ENCODE results near the gene TRIOBP. TPM values are rescaled to one million over a fixed set of nuclear protein-coding genes. Genes with fewer than 3 reads are reported as not detected.

Gene TRIOBP
- total and polyA plus RNA-seq, 2 of the 13 experiments (the other 11 are each of a cell fraction or from before 2014, with no cell fraction given), result 6.1 to 15.4 TPM

DNA sequence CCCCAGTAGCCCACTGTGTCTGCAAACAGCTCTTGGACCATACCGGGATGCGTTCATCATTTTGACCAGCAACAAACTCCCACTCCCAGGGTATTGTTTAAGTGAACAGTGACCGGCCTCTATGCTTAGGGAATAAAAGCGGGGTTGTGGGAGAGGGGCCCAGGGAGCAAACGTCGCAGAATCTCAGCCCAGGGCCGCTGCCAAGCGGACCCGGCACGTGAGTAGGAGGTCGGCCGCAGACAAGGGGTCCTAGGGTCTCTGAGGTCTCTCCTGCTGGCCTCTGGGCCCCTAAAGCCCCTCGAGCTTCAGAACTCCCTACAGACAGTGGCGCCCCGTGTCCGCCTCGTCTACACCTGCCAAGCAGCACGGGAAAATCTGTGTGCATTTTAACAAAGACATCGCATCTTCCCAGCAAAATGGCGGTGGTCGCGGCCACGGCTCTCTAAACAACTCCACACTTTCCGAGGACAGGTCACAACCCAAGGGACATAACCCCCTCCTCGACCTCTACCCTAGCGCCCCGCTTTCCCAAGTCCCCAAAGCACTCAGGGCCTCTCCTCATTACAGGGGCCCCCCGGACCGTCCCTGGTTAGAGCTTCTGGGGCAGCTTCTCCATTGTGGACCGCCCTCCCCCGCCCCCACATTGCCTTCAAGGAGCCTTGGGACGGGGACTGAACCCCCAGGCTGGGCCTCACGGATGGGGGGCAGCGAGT lies 106.9 kb downstream of the TRIOBP start (continued):
- TF ChIP-seq CENPT (CRISPR knock-in tag; IDR thresholded peaks at IDR 0.05; ENCODE audit: low read depth), result no peak
- no peak for TF ChIP-seq PTBP1 (IDR thresholded peaks at IDR 0.05; ENCODE audit: low read depth, low read length, poor library complexity, severe bottlenecking)
- no peak for TF ChIP-seq ZBTB8A (CRISPR knock-in tag; IDR thresholded peaks at IDR 0.05; ENCODE audit: borderline replicate concordance, low read depth)
- no peak for TF ChIP-seq HNRNPUL1 (IDR thresholded peaks at IDR 0.05; ENCODE audit: low read depth, low read length)
- no peak; the same call in 1 of the 2 replicates for TF ChIP-seq ZBTB7B (CRISPR knock-in tag; IDR thresholded peaks at IDR 0.05)
- TF ChIP-seq ZNF552 (CRISPR knock-in tag; IDR thresholded peaks at IDR 0.05; ENCODE audit: borderline replicate concordance), result no peak; the same call in 1 of the 2 replicates
- no peak for TF ChIP-seq MBNL3 (CRISPR knock-in tag; conservative IDR thresholded peaks at IDR 0.05)
- no peak for TF ChIP-seq KLF6 (CRISPR knock-in tag; IDR thresholded peaks at IDR 0.05)
- no peak for TF ChIP-seq MEIS1 (CRISPR knock-in tag; IDR thresholded peaks at IDR 0.05; ENCODE audit: borderline replicate concordance)
- TF ChIP-seq, protein P1, sequence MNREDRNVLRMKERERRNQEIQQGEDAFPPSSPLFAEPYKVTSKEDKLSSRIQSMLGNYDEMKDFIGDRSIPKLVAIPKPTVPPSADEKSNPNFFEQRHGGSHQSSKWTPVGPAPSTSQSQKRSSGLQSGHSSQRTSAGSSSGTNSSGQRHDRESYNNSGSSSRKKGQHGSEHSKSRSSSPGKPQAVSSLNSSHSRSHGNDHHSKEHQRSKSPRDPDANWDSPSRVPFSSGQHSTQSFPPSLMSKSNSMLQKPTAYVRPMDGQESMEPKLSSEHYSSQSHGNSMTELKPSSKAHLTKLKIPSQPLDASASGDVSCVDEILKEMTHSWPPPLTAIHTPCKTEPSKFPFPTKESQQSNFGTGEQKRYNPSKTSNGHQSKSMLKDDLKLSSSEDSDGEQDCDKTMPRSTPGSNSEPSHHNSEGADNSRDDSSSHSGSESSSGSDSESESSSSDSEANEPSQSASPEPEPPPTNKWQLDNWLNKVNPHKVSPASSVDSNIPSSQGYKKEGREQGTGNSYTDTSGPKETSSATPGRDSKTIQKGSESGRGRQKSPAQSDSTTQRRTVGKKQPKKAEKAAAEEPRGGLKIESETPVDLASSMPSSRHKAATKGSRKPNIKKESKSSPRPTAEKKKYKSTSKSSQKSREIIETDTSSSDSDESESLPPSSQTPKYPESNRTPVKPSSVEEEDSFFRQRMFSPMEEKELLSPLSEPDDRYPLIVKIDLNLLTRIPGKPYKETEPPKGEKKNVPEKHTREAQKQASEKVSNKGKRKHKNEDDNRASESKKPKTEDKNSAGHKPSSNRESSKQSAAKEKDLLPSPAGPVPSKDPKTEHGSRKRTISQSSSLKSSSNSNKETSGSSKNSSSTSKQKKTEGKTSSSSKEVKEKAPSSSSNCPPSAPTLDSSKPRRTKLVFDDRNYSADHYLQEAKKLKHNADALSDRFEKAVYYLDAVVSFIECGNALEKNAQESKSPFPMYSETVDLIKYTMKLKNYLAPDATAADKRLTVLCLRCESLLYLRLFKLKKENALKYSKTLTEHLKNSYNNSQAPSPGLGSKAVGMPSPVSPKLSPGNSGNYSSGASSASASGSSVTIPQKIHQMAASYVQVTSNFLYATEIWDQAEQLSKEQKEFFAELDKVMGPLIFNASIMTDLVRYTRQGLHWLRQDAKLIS (CRISPR knock-in tag; IDR thresholded peaks at IDR 0.05), result no peak
- no peak for TF ChIP-seq RCOR2 (CRISPR knock-in tag; IDR thresholded peaks at IDR 0.05)
- TF ChIP-seq, protein P2, sequence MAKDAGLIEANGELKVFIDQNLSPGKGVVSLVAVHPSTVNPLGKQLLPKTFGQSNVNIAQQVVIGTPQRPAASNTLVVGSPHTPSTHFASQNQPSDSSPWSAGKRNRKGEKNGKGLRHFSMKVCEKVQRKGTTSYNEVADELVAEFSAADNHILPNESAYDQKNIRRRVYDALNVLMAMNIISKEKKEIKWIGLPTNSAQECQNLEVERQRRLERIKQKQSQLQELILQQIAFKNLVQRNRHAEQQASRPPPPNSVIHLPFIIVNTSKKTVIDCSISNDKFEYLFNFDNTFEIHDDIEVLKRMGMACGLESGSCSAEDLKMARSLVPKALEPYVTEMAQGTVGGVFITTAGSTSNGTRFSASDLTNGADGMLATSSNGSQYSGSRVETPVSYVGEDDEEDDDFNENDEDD (CRISPR knock-in tag; IDR thresholded peaks at IDR 0.05; ENCODE audit: borderline replicate concordance), result no peak
- TF ChIP-seq REL (CRISPR knock-in tag; conservative IDR thresholded peaks at IDR 0.05), result no peak
- TF ChIP-seq, protein P3, sequence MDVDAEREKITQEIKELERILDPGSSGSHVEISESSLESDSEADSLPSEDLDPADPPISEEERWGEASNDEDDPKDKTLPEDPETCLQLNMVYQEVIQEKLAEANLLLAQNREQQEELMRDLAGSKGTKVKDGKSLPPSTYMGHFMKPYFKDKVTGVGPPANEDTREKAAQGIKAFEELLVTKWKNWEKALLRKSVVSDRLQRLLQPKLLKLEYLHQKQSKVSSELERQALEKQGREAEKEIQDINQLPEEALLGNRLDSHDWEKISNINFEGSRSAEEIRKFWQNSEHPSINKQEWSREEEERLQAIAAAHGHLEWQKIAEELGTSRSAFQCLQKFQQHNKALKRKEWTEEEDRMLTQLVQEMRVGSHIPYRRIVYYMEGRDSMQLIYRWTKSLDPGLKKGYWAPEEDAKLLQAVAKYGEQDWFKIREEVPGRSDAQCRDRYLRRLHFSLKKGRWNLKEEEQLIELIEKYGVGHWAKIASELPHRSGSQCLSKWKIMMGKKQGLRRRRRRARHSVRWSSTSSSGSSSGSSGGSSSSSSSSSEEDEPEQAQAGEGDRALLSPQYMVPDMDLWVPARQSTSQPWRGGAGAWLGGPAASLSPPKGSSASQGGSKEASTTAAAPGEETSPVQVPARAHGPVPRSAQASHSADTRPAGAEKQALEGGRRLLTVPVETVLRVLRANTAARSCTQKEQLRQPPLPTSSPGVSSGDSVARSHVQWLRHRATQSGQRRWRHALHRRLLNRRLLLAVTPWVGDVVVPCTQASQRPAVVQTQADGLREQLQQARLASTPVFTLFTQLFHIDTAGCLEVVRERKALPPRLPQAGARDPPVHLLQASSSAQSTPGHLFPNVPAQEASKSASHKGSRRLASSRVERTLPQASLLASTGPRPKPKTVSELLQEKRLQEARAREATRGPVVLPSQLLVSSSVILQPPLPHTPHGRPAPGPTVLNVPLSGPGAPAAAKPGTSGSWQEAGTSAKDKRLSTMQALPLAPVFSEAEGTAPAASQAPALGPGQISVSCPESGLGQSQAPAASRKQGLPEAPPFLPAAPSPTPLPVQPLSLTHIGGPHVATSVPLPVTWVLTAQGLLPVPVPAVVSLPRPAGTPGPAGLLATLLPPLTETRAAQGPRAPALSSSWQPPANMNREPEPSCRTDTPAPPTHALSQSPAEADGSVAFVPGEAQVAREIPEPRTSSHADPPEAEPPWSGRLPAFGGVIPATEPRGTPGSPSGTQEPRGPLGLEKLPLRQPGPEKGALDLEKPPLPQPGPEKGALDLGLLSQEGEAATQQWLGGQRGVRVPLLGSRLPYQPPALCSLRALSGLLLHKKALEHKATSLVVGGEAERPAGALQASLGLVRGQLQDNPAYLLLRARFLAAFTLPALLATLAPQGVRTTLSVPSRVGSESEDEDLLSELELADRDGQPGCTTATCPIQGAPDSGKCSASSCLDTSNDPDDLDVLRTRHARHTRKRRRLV (CRISPR knock-in tag; IDR thresholded peaks at IDR 0.05), result no peak
- peak; percentile 52; the same call in 1 of the 2 replicates for TF ChIP-seq SALL1 (CRISPR knock-in tag; IDR thresholded peaks at IDR 0.05)
- TF ChIP-seq, protein P4, sequence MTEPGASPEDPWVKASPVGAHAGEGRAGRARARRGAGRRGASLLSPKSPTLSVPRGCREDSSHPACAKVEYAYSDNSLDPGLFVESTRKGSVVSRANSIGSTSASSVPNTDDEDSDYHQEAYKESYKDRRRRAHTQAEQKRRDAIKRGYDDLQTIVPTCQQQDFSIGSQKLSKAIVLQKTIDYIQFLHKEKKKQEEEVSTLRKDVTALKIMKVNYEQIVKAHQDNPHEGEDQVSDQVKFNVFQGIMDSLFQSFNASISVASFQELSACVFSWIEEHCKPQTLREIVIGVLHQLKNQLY (CRISPR knock-in tag; IDR thresholded peaks at IDR 0.05), result no peak
- TF ChIP-seq, protein P5, sequence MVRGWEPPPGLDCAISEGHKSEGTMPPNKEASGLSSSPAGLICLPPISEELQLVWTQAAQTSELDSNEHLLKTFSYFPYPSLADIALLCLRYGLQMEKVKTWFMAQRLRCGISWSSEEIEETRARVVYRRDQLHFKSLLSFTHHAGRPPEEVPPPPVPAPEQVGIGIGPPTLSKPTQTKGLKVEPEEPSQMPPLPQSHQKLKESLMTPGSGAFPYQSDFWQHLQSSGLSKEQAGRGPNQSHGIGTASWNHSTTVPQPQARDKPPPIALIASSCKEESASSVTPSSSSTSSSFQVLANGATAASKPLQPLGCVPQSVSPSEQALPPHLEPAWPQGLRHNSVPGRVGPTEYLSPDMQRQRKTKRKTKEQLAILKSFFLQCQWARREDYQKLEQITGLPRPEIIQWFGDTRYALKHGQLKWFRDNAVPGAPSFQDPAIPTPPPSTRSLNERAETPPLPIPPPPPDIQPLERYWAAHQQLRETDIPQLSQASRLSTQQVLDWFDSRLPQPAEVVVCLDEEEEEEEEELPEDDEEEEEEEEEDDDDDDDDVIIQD (CRISPR knock-in tag; IDR thresholded peaks at IDR 0.05; ENCODE audit: low read depth), result no peak
